PFSK-1 (cell line): Measurements from ENCODE around the gene PCSK6.

ENCODE experiments used
- POLR2AphosphoS5 ChIP-seq: IDR thresholded peaks from 2 replicates; pipeline ENCODE4 v1.6.1; 2012; ENCODE audit warnings: low read depth, mild to moderate bottlenecking, control low read depth, low read length, moderate library complexity
- REST ChIP-seq, 2 experiments: IDR thresholded peaks; 2 replicates each; pipeline versions ENCODE4 v1.6.1 to v1.8.0; 2011 to 2012; ENCODE audit warnings: low read depth in 2 of 2, low read length in 2 of 2, control low read depth in 1 of 2, inconsistent platforms in 1 of 2, mild to moderate bottlenecking in 1 of 2, moderate library complexity in 1 of 2; ENCODE audit not compliant: insufficient read depth in 1 of 2
- TAF1 ChIP-seq: IDR thresholded peaks from 2 replicates; pipeline ENCODE4 v1.6.1; 2012; ENCODE audit warnings: low read length, control low read depth, borderline replicate concordance; ENCODE audit not compliant: insufficient read depth

GRCh38 chr15:101538177-101538576, 48.7 kb upstream of the PCSK6 start:
- no peak for TF ChIP-seq POLR2AphosphoS5
- TF ChIP-seq REST (IDR thresholded peaks at IDR 0.05; ENCODE audit: insufficient read depth in 1 of 2, low read depth in 2 of 2, low read length in 2 of 2) = no peak
- no peak for TF ChIP-seq TAF1
